ENCODE data around the gene CCM2L.

- TF ChIP-seq EZH2 (IDR thresholded peaks at IDR 0.05; ENCODE audit: low read length): no peak
- no peak for TF ChIP-seq CTCF (optimal IDR thresholded peaks at IDR 0.05 in 1 of 3, IDR thresholded peaks at IDR 0.05 in 1 of 3, conservative IDR thresholded peaks at IDR 0.05 in 1 of 3; ENCODE audit: extremely low read depth in 1 of 3, insufficient read depth in 2 of 3, low read length in 3 of 3)
Measured at GRCh38 chr20:32078322-32078721, 68.1 kb downstream of the CCM2L start.
